HG03520 (cell line): ENCODE measurements around the gene SPRR3.
"Not testable (repeated sequence)": the region's sequence is repeated elsewhere in the genome, so short reads cannot be mapped to it uniquely, and the experiment has no call there.

Source experiments
- ATAC-seq: cut with Tn5 transposase; IDR thresholded peaks from one replicate; pipeline ENCODE4 v1.9.1; 2021; ENCODE audit warnings: mild to moderate bottlenecking, moderate library complexity; ENCODE audit not compliant: unreplicated experiment

SPRR3 gene

DNA sequence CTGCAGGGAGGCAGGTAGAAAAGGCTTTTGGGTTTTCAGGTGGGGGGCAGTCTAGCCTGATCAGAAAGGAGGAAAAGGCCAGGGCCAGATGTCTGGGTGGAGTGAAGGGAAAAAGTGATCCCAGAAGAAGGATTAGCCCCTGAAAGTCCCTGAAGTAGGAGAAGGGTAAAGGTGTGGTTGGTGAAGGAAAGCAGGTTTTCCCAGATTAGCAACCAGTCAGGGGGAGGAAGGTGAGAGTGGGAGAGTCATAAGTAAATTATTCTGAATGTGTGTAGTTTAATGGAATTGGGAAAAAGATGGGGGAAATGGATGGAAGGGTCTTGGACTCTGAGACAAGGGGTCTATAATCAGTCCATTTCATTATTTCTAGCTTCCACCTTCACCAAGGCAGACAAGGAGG is 18.3 kb upstream of the SPRR3 start:
- ATAC-seq, result no peak

DNA sequence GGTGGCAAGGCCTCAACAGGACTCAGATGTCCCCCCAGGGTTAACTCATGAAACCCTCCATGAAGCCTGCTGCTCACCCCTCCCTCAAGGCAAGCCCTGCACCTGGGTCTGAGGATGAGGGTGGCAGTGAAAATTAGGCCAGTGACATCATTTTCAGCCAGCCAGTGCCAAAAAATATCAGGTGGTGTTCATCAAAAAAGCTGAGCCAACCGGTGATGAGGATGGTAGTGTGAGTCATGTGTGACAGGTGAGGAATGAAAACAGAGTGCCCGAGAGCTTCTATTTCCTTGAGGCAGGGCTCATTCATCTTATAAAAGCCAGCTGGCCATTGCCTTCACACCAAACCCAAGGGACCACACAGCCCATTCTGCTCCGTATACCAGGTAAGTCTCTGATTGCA is 17.8 kb upstream of the SPRR3 start, which contains the start of gene SPRR1A:
TSS of gene SPRR1A (plus strand) at position 339 of the 400 bp plus-strand sequence. CDS start 1,150 bp downstream, outside the sequence.
- no peak for ATAC-seq

GRCh38 chr1:152986578-152986977 is 15.0 kb upstream of the SPRR3 start:
- ATAC-seq, result no peak

DNA sequence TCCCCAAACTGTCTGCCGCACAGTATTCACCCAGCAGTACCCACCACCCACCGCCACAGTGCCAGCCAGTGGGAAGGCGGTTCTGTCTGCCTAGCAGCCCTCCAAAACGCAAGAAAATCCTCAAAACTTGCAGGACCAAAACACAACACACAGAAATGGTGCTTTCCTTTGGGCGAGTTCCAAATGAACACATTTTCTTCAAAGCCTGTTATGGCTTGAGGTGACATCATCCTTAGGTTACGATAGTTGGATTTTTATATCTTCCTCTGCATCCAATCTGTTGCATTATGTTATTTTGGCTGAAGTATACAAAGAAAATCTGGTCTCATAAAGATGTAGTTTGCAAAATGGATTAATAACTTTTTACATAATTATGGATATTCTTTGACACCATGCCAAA is 8.4 kb upstream of the SPRR3 start:
- no peak for ATAC-seq

DNA sequence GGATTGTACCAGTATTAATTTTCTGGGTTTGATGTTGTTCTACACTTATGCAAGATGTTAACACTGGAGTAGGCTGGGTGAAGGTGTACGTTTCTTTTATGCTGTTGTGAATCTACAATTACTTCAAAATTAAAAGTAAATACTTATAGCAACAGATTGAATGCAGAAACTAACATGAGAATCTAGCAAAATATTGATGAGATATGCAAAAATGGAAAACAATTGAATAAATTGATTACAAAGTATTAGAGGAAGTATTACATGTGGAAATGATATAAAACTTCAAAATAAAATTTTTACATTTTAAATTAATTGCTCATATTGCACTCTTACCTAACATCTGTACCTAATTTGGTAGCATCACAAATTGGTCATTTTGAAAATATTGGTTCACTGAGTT is 5.7 kb upstream of the SPRR3 start:
- ATAC-seq, result no peak

- no peak for ATAC-seq
These were observed 4.7 kb upstream of the SPRR3 start for GRCh38 chr1:152996633-152997400.

DNA sequence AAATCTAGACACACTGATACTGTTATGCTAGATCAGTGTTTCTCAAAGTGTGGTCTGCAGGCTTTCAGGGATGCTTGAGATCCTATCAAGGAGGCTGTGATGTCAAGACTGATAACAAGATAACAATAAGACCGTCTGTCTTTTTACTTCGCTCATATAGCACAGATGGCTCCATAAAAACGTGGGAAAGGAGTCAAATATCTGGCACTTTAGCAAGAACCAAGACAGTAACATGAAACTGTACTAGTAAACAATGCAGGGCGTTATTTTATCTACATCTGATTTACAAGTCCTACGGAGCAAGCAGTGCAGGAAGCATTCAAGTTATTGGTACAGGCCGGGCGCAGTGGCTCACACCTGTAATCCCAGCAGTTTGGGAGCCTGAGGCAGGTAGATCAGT is 3.6 kb upstream of the SPRR3 start:
- no peak for ATAC-seq

- ATAC-seq, result no peak
These were observed 3.1 kb upstream of the SPRR3 start for GRCh38 chr1:152998476-152998875.

- no peak for ATAC-seq
These were observed 1.7 kb upstream of the SPRR3 start for GRCh38 chr1:152999818-153000217.

DNA sequence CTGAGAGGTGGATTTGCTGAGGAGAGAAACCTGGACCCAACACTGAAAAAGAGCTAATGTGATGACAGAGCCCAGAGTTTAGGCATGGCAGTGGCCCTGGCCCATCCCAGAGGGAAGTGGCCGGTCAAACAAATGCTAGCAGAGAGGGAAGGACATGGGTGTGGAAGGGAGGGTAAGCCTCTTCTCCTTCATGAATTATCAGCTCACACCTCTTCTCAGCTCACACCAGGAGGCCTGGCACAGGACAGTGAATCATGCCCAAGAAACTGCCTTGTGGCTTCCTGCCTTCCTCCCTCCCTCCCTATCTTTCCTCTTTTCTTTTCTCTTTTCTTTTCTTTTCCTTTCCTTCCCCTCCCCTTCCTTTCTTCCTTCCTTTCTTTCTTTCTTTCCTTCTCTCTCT is 1.3 kb upstream of the SPRR3 start:
- no peak for ATAC-seq

- not testable (repeated sequence) for ATAC-seq
These were observed 9.7 kb downstream of the SPRR3 start for GRCh38 chr1:153011235-153011758.

DNA sequence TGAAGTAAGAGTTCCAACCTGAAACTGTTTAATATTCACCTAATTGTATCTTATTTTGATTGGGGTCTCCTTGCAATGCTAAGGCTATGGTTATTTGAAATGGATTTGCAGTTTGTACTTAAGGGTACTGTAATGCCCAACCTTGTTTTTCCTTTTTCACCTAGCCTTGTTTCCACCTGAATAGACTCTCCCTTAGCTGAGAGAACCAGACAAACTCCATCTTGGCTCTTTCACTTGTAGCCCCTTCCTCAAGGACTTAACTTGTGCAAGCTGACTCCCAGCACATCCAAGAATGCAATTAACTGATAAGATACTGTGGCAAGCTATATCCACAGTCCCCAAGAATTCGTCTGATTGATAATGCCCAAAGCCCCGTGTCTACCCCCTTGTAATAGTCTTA is 20.3 kb downstream of the SPRR3 start:
- not testable (repeated sequence) for ATAC-seq

- ATAC-seq, result not testable (repeated sequence)
These were observed 20.8 kb downstream of the SPRR3 start for GRCh38 chr1:153022340-153022739.

- ATAC-seq, result no peak
These were observed 21.6 kb downstream of the SPRR3 start for GRCh38 chr1:153023109-153023508.

DNA sequence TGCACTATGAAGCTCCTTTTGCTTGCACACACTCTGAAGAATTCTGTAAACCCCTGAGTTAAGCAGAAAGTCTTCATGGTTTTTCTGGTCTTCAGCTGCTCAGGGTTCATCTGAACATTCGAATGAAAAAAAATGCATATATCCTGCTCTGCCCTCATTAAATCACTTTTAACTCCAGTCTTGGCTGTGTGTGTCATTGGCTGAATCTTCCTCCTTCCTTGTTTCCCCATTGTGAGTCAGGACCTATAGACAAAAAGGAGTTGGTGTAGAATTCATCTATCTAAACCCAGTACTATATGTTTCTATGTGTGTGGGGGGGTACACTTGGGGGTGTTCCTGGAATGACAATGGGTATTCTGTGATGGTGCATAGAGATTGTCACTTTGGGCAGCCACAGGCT is 22.9 kb downstream of the SPRR3 start:
- no peak for ATAC-seq

DNA sequence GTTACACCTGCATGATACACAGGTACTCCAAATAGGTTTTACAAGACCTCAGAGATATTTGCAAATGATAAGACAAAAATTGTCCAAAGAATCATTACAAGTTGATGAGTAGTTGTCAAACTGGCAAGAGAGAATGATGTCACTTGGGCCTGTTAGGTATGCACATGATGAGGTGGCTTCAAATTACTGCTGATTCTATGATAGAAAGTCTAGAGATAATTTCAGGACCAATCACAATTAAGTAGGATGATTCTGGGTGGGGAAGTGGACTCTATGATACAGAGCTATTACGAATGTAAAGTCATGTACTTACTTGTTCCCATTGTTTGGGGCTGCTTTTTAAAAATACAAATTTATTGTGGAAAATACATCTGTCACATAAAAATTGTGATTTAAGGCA is 24.2 kb downstream of the SPRR3 start:
- ATAC-seq, result no peak

DNA sequence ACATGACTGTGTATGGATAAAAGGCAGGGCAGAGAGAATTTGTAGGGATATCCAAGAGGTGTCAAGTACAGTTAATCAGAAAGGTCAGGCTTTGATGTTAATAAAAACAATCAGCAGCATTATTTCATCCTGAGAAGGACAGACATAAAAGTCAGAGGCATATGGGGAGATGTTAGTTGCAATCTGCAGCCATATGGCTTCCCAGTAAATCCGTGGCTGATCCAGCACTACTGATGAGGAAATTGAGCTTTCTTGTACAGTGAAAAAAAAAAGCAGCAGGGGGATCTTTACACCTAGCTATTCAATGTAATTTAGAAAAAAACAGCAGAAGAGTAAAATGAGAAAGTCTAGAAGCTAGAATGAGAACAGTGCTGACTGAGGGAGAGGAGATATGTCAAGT is 27.2 kb downstream of the SPRR3 start:
- no peak for ATAC-seq

DNA sequence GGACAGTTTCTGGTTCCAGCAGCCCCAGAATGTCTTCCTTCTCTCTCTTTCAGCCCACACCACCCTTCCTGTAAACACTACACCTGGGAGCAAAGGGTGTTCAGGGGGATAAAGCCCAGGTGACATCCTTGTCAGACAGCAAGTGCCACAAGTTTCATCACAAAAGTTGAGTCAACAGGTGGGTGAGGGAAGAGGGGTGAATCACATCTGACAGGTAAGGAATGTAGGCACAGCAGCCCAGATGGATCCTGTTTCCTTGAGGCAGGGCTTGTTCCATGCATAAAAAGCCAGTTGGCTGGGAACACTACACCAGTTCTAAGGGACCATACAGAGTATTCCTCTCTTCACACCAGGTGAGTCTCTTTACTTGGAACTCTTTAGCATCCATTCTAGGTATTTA is 29.3 kb downstream of the SPRR3 start, which contains the start of gene SPRR1B:
TSS of gene SPRR1B (plus strand) at position 309 of the 400 bp plus-strand sequence. CDS start 1,143 bp downstream, outside the sequence.
- ATAC-seq, result no peak

- no peak for ATAC-seq
These were observed 30.5 kb downstream of the SPRR3 start for GRCh38 chr1:153032073-153032472.

DNA sequence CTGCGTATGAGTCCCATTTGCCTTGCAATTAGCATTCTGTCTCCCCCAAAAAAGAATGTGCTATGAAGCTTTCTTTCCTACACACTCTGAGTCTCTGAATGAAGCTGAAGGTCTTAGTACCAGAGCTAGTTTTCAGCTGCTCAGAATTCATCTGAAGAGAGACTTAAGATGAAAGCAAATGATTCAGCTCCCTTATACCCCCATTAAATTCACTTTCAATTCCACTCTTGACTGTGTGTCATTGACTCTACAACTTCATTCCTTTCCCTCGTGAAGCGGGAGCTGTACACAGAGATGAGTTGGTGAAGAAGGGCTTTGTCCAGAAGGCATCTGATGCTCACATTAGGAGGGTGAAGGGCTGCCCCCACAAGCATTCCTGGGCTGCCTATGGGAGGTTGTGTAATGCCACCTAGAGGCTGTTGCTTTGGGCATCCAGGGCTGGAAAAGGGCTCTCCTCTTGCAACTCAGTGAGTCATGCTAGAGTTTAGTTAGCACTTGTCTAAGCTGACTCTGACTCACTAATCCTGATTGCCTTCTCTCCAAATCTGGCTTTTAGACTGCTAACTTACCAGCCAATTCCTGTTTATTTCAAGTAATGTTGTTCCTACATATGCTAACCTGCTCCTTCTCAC is 31.2 kb downstream of the SPRR3 start:
- ATAC-seq, result no peak

- ATAC-seq, result no peak
These were observed 33.7 kb downstream of the SPRR3 start for GRCh38 chr1:153035211-153035610.
